KBM-7 (cell line): ENCODE results near the gene TRIM9.
"Not testable (repeated sequence)": the region's sequence is repeated elsewhere in the genome, so short reads cannot be mapped to it uniquely, and the experiment has no call there.

Experiments used
- DNase-seq: peaks from one replicate; pipeline ENCODE4 v3.0.0-alpha.2; 2015
- in situ Hi-C: fragments of 300-500 bp; cut with MboI; formaldehyde crosslinking; loops from 2 replicates; pipeline ENCODE4 v1.14.3; 2020; ENCODE audit warnings: low sequenced_read_pairs, low pct_unique_long_range_greater_than_20kb, mixed read lengths

TRIM9 gene

GRCh38 chr14:51014625-51015024 is 80.3 kb downstream of the TRIM9 start:
- DNase-seq, result no peak
- in situ Hi-C loops, result no loop called here

- no peak for DNase-seq
- in situ Hi-C loops, result no loop called here
Observed at GRCh38 chr14:51014086-51014485, 80.8 kb downstream of the TRIM9 start.

- in situ Hi-C loops, result no loop called here
- peak; percentile 18 for DNase-seq
Observed at GRCh38 chr14:51012055-51012454, 82.8 kb downstream of the TRIM9 start.

- in situ Hi-C loops, result no loop called here
- DNase-seq, result no peak
Observed at GRCh38 chr14:51008446-51008845, 86.5 kb downstream of the TRIM9 start.

- in situ Hi-C loops, result no loop called here
- DNase-seq, result no peak
Observed at GRCh38 chr14:51006781-51007211, 88.1 kb downstream of the TRIM9 start.

- DNase-seq, result no peak
- in situ Hi-C loops, result no loop called here
Observed at GRCh38 chr14:51006324-51006723, 88.6 kb downstream of the TRIM9 start.

- no peak for DNase-seq
- in situ Hi-C loops, result no loop called here
Observed at GRCh38 chr14:51004801-51005526, 89.9 kb downstream of the TRIM9 start.

GRCh38 chr14:51004352-51004800 is 90.5 kb downstream of the TRIM9 start:
- in situ Hi-C loops, result no loop called here

GRCh38 chr14:51002406-51002999 is 92.4 kb downstream of the TRIM9 start:
- in situ Hi-C loops, result no loop called here

More at GRCh38 chr14:51004352-51004800, 90.5 kb downstream of the TRIM9 start:
- no peak for DNase-seq

GRCh38 chr14:51000566-51000965 is 94.3 kb downstream of the TRIM9 start:
- DNase-seq, result no peak
- in situ Hi-C loops, result no loop called here

More at GRCh38 chr14:51002406-51002999, 92.4 kb downstream of the TRIM9 start:
- DNase-seq, result no peak

GRCh38 chr14:50999726-51000125 is 95.2 kb downstream of the TRIM9 start:
- in situ Hi-C loops, result no loop called here
- no peak for DNase-seq

GRCh38 chr14:50998612-50999011 is 96.3 kb downstream of the TRIM9 start:
- in situ Hi-C loops, result no loop called here
- no peak for DNase-seq

- in situ Hi-C loops, result no loop called here
- DNase-seq, result no peak
Observed at GRCh38 chr14:50997712-50998111, 97.2 kb downstream of the TRIM9 start.

- in situ Hi-C loops, DNase-seq: not testable (repeated sequence)
Observed at GRCh38 chr14:50994158-50994557, 100.7 kb downstream of the TRIM9 start.

- no peak for DNase-seq
- in situ Hi-C loops, result no loop called here
Observed at GRCh38 chr14:50985859-50986331, 109.0 kb downstream of the TRIM9 start.

- DNase-seq, result no peak
- in situ Hi-C loops, result no loop called here
Observed at GRCh38 chr14:50985124-50985858, 109.6 kb downstream of the TRIM9 start.

- DNase-seq, result no peak
- in situ Hi-C loops, result no loop called here
Observed at GRCh38 chr14:50984036-50984710, 110.7 kb downstream of the TRIM9 start.

GRCh38 chr14:50979941-50980850 is 114.7 kb downstream of the TRIM9 start:
- in situ Hi-C loops, result no loop called here
- DNase-seq, result no peak
